HG03280 (cell line): ENCODE results near the gene ENOX1.

Source experiments
- ATAC-seq: cut with Tn5 transposase; IDR thresholded peaks from one replicate; pipeline ENCODE4 v1.9.1; 2021; ENCODE audit warnings: mild to moderate bottlenecking, moderate library complexity; ENCODE audit not compliant: unreplicated experiment

The ENOX1 gene

DNA sequence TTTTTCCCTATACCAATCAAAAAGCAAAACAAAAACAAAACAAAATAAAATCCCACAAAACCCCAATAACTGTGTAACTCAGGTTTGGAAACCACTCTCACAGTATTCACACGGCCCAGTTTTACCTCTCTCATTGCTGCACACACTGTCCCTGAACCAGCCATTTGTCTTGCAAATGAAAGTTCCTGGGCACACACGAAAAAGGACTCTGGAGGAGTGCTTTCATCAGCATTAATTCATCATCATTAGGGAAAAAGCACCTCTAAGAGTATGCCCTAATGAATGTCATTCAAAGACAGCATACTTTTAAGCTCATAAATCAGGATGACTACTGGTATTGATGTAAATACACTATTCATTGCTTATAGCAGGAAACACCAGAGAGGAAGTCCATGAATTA is 457.1 kb downstream of the ENOX1 start:
- ATAC-seq, result no peak

DNA sequence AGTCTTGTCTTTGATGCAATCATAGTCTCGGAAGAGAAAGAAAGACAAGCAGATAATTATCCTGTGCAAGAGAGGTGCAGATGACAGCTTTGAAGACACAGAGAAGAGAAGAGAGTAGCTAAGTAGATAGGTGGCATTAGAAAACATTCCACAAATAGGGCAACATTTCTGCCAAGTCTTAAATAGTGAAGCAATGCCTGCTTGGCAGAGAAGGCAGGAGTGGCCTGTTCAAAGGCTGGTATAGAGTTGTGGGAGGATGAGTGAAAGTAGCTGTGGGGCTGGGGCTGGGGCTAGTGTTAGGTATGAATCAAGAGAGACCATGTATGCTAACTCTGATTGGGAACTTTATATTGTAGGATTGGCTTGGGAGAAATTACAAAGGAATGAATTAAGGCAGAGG is 457.9 kb downstream of the ENOX1 start:
- no peak for ATAC-seq

DNA sequence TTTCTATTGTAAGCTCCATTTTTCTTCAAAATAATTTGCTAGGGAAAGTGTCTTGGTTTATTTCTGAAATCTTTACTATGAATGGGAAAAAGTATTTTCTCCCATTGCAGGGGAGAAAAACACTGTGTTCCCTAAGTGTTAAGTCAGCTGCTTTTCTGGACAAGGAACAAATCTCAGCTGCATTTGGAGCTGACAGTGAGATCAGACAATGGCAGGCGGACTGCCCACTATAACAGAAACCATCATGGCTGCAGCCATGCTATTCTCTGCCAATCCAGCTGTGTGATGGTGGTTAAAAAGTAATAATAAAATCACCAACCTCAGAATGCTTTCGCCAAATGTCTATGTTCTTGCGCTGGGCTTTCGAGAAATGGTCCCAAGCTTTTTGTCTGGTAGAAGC is 460.7 kb downstream of the ENOX1 start:
- no peak for ATAC-seq

DNA sequence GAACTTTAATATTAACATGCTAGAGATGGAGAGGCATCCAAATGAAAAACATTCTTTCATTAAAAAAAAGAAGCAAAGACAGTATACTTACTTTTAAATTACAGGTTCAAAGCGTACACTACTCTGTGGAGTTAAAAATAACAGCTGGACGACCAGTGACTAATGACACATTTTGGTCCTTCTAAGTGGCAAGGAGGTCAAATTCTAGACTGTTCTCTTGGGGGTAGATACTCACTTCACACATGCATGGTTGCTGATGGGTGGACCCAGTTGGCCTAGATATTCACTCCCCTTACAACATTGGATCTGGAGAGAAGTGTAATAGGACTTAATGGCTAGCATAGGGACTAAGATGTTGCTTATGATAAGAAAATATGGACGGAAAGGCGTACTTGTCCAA is 461.1 kb downstream of the ENOX1 start:
- ATAC-seq, result no peak

DNA sequence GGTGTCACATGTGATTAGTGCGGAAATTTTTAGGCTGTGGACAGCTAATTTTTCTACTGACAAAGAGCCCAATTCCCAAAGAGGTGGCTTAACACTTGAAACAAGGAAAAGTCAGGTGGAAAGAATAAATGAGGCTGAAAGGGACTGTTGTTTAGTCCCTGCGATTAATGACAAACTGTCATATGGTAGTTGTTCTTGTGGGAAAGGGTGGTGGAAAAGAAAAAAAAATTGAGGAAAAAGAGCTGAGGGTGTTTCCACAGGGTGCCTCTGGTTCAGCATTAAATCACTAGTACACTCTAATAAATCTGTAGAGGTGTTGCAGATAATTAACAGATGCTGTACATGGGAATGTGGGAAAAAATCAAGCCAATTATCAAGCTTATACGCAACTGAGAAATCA is 462.6 kb downstream of the ENOX1 start:
- ATAC-seq, result no peak

DNA sequence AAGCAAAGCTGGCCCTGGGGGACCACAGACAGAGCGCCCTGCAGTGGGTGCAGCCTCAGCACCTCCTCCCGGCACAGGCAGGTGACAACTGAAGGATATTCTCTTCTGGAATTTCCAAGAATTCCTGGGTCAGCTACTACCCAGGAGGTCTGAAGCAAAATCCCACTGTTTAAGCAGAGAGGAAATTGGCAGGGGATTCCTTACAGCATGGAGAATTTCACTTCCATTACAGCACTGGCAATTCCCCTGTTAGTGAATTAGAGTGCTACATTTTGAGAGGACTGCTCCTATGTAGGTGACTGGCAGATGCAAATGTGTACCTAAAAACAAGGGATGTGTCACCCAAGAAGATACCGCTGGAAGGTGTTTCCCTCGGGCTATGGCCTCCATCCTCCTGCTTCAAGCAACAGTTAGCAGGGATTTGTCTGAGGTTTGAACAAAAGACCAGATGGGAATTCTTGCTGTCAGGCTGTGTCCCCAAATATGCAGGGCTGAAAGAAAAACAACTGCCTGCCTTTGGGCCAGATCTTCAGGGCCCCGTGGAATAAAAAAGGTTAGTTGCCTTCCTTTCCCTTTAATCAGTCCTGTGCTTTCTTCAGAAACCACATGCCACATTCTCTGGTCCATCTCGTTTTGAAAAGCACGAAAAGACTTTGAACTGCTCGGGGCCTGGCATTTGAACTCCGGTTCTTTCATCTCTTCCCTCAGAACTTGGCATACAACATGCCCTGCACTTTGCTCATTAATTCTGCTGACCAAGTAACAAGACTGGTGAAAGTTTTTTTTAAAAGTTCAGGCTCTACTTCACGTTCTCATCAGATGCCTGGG is 466.9 kb downstream of the ENOX1 start:
- ATAC-seq, result no peak

DNA sequence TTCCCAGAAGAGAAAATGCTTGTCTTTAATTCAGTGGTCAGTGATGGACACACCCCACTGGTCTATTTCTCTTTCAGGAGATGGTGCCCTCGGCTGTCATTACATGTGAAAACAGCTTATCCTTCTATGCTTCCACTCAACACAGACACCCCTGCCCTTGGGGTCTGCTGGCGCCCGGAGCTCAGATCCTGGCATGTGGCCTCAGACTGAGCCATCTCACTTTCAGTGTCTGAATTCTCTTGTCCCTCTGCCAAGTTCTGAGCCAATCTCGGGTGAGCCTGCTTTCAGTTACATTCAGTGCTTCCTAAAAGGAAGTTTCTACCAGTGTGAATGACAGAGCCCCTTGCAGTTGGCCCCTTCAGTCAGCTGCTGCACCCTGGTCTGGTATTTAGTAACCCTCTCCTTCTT is 469.8 kb downstream of the ENOX1 start:
- ATAC-seq, result no peak

DNA sequence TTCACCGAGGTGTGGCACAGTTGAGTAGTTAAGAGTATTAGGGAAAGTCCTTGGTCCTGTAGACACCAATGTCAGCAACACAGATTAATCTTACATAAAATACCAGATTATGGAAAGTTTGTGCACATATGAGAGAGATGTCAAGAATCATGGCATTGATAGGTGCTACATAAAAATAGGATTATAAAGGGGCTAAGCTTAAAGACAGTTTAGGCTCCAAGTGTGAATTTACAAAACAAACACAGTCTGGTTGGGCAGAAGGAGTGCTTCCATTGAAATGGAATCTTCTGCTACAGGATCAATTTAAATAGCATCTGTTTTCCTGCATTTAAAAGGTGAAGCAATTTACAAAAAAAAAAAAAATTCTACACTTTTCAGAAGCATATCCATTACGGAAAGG is 470.5 kb downstream of the ENOX1 start:
- ATAC-seq, result no peak

DNA sequence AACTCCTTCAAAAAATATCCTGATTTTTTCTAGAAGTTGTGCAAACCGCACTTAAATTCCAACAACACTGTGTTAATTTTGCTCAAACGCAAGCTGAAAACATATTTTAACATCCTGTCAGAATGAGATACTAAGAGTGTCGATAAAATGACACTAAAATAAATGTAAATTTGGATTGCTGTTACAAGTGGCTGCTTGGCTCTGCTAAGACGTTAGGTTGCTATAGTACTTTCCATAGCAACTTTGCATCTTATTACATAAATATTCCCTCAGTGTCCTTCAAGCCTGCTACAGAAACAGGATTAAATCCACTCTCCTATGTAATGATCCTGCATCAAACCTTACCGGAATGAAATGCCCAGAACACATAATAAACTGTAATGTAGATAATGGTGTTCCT is 471.2 kb downstream of the ENOX1 start:
- no peak for ATAC-seq

DNA sequence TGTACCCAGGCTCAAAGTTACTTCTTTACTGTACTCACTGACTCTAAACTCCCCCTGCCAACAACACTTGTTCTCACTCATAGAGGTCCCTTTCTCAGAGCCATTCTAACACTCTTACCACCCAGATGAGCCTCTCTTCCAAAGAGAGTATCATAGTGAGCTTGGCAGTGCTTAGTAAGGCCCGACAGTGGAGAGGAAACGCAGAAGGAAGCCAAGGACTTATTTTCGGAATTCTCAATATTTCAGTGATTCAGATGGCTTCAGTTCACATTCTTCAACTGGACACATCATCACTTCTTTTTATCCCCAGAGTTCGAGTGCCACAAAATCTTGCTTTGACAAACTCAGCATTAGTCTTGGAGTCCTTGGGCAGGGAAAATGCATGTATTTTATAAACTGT is 477.5 kb downstream of the ENOX1 start:
- ATAC-seq, result no peak

DNA sequence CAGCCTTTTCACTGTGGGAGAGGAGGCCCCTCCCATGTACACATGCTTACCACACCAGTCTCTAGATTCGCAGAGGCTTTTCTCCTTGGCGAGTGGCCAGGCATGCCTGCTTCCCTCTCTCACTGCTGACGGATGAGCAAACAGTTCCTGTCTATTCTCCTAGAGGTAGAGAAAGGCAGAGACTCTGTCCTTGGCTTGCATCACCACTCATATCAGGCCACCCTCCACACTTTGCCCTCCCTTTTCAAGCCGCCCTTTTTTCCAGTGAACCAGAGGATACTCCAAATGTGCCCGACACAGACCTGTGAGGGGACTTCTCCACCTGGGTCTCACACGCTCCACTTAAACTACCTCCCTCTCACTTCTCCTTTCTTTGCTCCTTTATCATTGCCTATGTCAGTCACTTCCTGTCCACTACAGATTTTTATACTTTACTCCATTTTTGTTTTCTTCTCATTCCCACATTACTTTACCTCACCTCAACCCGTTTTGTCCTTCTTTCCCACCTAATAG is 478.8 kb downstream of the ENOX1 start:
- peak; percentile 70 for ATAC-seq

DNA sequence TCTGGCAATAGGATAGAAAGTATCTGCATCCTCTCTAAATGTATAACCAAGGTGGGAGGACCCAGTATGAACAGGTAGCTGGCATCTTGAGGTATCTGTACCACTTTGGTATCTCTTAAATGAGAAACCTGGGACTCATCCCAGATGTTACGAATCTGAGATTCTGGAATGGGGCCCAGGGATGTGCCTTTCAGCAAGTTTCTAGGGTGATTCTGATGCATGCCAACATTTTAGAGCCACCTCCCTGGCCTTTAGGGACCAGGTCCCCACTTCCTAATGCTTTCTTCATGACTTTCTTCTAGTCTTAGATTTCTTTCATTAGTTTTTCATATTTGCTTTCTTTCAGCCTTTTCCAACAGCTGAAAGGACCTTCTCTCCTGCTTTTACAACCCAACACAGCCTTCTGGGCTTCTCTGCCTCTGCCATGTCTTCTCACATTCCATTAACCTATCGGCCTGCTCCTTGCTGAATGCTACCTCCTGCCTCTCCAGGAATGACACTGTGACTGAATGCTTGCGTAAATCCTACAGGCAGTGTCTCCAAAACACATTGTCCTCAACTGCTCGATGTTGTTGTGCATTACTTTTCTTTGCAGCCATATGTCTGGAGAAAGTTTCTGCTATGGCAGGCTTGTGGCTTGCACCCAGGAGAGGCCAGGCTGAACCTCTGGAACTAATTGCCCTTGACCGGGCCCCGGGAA is 479.4 kb downstream of the ENOX1 start:
- ATAC-seq, result no peak

DNA sequence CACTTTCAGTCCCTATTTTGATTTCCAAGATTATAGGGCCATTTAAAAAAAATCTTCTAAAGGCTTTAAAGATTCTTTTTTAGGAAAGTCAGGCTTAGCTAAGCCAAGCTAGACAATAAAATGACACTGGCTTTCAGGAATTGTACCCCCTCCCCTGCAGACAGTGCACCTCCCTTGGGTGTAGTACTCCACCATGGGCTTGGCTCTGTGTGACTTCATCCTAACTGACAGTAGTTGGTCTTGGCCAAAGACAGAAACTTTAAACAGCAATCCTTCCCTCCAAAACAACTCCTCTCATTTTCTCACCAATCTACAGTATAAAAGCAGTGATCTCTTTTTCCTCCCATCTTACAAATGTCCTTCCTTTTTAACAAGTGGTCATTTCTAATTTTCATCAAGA is 480.4 kb downstream of the ENOX1 start:
- ATAC-seq, result no peak

DNA sequence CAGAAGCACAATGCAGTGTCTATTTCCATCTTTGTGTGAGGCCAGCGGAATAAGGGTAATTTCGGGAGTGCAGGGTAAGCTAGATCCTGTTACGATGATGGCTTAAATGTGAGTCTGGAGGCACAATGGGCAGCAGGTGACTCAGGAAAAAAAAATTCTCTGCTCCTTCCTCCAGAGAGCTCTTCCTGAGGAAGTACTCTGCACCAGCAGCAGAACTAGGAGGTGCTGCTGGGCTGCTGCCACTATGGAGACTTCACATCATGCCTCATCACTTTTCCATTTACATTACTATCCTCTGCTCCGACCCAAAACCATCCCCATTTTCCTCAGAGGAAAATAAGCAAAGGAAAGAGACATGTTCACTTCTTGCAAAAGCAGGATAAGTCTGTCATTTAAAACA is 481.4 kb downstream of the ENOX1 start:
- no peak for ATAC-seq

DNA sequence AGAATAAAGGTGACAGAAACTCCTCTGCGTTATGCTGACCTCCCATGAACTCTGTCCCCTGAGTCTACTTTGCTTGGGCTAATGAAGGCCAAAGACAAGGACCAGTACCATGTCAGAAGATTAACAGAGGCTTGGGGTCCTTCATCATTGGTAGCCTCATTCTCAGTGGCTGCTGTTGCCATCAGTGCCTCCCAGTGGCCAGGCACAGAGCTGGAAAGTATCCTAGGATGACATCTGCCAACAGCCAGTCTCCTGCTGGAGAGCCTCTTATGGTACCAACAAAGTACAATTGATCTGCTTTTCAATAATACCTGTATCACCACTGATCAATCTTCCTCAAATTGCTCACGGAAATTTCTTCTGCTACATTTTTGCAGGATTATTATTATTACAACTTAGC is 481.8 kb downstream of the ENOX1 start:
- ATAC-seq, result no peak

DNA sequence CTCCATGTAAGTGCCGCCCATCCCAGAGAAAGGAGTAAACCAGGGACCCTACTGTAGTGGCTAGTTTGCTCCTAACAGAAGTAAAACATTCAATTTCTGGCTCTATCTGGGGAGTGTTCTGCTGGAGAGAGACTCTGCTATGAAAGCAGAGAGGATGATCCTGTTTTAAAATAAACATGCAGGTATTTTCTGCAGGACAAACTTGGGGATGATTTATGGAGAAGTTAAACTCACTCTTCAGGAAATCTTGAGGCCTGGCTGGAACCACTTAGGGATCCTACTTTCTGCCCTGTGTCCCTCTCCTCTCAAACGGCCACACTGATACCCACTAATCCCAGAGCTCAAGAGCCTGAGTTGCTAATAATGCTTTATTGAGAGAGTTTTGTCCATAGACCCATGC is 482.3 kb downstream of the ENOX1 start:
- no peak for ATAC-seq

DNA sequence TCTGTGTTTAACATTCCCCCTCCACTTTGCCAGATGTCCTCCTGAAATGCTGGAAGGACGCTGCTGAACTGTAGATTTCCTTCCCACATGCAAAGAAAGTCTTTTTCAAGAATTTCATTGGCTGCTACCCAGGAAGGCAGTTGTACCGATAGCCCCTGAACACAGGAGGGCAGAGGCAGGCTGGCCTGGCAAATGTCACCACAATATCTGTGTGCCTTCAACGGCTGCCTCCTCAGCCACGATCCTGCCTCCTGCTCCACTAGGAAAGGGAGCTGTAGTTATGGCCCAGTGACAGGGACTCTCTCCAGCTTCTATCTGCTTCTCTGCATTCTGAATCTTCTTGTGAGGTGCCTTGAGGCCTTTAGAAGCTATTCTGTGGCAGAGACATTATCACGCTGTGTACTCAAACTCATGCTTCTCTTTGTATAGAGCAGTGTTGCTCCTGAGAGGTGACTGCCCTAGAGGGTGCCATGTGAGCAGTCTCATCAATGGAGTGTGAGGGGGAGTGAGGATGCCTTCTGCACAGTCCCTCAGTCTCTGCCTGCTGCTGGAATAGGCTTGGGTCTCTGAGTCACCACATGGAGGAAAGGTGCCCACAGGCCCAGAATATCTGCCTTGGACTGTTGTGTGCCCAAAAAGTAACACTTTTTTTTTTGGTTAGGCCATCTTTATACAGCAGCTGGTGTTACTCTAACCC is 483.6 kb downstream of the ENOX1 start:
- peak; percentile 59 for ATAC-seq

DNA sequence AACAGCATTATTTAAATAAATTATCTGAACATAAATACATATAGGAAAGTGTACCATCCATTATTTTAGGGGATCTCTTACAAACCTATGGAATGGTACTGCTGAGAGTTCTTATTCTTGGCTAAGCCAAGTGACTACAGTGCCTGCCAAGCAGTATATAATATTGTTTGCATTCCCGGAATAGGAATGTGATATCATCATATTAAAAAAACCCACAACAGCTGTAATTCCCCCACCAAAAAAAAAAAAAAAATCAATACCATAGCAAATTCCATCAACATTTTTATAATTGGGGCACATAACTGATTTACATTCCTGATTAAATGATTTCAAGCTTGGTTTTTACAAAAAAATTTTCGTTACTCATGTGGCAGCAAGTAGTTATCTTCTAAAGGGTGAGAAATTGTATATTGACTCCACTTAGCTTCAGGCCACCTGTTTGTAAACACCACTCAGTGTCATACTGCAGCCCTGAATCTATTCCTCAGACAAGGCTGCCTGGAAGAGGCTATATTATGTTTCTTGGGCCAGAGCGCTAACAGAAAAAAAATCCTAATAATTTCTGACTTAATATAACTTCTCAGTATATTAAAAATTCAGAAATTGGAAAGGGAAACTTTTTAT is 485.3 kb downstream of the ENOX1 start:
- no peak for ATAC-seq

DNA sequence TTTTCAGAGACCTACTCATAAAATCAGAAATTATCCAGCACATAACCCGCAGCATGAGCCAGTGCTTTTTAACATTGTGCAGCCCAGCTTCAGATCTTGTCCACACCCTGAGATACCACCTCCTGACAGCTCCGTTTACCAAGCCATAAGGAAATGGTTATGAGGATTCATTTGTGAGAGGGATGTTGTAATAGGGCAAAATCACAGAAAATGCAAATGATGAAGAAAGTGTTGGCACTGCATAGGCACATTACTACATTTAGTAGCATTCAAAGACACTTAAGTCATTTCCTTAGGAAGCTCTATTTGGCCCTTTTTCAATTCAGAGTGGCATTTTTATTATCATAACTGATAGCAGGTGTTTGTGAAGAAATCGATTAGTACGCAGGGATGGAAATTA is 485.9 kb downstream of the ENOX1 start:
- ATAC-seq, result no peak

DNA sequence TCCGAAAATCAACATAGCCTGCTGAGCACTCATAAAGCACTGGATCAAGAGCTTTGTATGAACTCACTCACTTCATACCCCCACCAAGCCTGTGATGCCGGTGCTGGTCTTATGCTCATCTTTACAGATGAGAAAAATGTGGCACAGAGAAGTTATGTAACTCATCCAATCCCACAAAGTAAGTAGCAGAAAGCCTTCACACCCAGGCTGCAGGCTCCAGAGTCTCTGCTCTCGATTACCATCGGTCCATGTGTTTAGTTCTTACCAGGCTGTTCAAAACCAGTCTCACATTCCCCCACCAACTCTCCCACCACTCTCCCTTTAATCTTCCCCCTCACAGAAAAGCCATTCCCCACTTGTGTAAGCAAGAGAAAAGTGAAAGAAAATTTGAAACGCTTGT is 487.4 kb downstream of the ENOX1 start:
- ATAC-seq, result no peak

DNA sequence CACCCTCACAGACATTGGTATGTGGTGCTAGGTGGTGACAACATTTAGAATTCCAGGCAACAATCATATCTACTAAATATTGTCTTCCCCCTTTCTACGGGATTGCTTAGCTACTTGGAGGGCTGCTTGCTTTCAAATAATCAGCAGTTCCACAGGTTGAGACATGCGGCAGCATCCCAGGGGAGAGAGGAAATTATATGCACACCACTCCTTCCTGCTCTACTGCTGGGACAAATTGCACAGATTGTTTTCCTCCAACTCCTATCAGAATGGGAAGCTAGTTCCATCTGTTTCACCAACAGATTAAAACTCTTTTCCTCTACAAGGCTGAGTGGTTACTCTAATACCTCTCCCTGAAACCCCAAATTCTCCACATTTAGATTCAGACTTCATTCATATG is 488.0 kb downstream of the ENOX1 start:
- ATAC-seq, result no peak
